Mesothelial cell of epicardium (in vitro differentiated cells): ENCODE data around the gene C10orf71. TPM values are rescaled to one million over a fixed set of nuclear protein-coding genes. Genes with fewer than 3 reads are reported as not detected.

Experiments used
- DNase-seq, 2 experiments: peaks; one replicate each; pipeline ENCODE4 v3.0.0; 2021; ENCODE audit warnings: low spot score in 2 of 2; ENCODE audit not compliant: unreplicated experiment in 2 of 2
- H3K27ac Mint-ChIP-seq: 2 replicates; pipeline ENCODE4 v1.8.0; 2021; ENCODE audit warnings: mixed read lengths
- H3K27me3 Mint-ChIP-seq: 2 replicates; pipeline ENCODE4 v1.8.0; 2021; ENCODE audit warnings: low read depth, mixed read lengths
- H3K36me3 Mint-ChIP-seq: 2 replicates; pipeline ENCODE4 v1.8.0; 2021; ENCODE audit warnings: mixed read lengths
- H3K4me1 Mint-ChIP-seq: 2 replicates; pipeline ENCODE4 v1.8.0; 2021; ENCODE audit warnings: mixed read lengths
- H3K4me3 Mint-ChIP-seq: 2 replicates; pipeline ENCODE4 v1.8.0; 2021; ENCODE audit warnings: mild to moderate bottlenecking, moderate library complexity, mixed read lengths
- H3K9me3 Mint-ChIP-seq: 2 replicates; pipeline ENCODE4 v1.8.0; 2021; ENCODE audit warnings: mixed read lengths
- total RNA-seq: library from RNA; stranded (reverse); gene quantifications from 3 replicates; pipeline ENCODE4 v1.2.1, GENCODE V29; 2021
- TF ChIP-seq, protein P1 (sequence below): fragments of 200-600 bp; sonication (generic); IDR thresholded peaks from one replicate; pipeline ENCODE4 v1.5.0; 2021; ENCODE audit warnings: antibody characterized with exemption; ENCODE audit not compliant: unreplicated experiment

Gene C10orf71
- total RNA-seq, 1 donor from 2014 or later = not detected

DNA sequence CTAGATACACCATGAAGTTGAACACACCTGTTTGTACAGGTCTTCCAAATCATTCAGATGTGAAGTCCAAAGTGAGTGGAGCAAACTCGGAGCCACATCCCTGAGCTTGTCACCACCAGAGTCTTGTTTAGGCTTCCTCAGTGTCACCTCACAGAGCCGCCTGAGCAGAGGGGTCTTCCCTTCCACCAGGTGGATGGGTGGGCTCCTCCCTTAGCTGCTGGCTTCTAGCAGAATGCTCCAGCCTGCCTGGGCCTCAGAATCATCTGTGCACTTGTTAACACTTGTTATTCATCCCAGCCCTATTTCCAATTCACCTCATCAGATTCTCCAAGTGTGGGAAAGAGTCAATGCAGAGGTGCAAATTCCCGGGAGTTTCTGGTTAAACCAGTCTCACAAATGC lies 32.5 kb downstream of the C10orf71 start:
- Mint-ChIP-seq H3K9me3 (no peaks in the 10 kb centered on the region), H3K36me3 (no peaks in the 10 kb centered on the region), H3K27me3 (peaks cover 58% of the 10 kb centered on the region), H3K4me1 (no peaks in the 10 kb centered on the region), H3K27ac (no peak overlapping the region), H3K4me3 (no peak overlapping the region)
- TF ChIP-seq, protein P1, sequence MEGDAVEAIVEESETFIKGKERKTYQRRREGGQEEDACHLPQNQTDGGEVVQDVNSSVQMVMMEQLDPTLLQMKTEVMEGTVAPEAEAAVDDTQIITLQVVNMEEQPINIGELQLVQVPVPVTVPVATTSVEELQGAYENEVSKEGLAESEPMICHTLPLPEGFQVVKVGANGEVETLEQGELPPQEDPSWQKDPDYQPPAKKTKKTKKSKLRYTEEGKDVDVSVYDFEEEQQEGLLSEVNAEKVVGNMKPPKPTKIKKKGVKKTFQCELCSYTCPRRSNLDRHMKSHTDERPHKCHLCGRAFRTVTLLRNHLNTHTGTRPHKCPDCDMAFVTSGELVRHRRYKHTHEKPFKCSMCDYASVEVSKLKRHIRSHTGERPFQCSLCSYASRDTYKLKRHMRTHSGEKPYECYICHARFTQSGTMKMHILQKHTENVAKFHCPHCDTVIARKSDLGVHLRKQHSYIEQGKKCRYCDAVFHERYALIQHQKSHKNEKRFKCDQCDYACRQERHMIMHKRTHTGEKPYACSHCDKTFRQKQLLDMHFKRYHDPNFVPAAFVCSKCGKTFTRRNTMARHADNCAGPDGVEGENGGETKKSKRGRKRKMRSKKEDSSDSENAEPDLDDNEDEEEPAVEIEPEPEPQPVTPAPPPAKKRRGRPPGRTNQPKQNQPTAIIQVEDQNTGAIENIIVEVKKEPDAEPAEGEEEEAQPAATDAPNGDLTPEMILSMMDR = no peak
- no peak for DNase-seq

DNA sequence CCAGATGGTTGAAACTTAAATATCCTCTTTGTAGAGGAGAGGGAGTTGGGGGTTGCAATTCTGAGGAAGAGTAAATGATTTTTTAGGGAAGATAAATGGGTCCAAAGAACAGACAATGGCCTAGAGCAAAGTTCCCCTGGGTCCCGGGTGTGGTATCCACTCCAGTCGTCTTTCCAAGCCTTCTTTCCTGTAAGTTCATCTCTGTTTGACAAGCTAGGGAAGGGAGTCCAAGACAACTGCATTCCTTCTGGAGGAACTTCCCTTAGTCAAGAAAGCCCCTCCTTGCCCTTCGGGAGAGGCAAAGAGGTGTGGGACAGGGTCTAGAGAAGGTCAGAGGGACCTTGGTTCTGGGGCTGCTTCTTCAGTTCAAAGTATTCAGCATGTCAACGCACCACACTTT lies 33.4 kb downstream of the C10orf71 start:
- Mint-ChIP-seq H3K27me3 (peaks cover 58% of the 10 kb centered on the region), H3K27ac (no peak overlapping the region), H3K4me3 (no peak overlapping the region), H3K9me3 (no peaks in the 10 kb centered on the region), H3K4me1 (no peaks in the 10 kb centered on the region), H3K36me3 (no peaks in the 10 kb centered on the region)
- no peak for DNase-seq
- TF ChIP-seq, protein P1 = no peak

DNA sequence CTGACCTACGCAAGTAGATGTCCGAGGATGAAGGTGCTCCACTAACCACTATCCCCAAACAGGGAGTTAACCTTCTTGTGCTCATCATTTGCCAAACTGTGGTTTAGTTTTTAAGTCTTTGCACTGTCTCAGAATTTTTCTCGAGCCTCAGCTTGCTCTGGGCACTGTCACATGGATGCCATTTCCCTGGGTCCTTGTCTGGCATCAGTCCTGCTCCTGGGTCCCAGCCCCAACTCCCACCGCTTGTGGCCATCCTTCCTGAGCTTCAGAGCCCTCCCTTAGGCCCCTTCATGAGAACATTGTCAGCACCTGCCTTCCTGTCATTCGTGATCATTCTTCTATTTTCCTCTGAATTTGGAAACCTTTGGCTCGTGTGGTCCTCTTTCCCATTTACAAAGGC lies 33.8 kb downstream of the C10orf71 start:
- TF ChIP-seq, protein P1 = no peak
- H3K9me3 Mint-ChIP-seq = no peaks in the 10 kb centered on the region

DNA sequence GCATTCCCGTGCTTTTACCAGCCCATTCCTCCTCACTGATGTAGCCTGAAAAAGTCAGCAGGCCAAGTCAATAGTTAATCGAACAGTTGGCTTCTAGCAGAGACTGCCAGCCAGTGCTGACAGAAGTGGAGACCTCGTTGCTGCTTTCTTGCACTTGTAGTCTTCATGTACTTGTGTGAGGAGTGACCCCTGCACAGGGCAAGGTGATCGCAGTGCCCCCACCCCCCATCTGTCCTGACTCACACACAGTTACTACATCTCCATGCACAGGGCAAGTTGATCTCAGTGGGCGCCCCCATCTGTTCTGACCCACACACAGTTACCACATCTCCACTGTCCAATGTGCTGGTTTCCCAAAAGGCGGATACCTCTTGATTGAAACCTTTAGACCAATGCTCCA lies 34.2 kb downstream of the C10orf71 start:
- TF ChIP-seq, protein P1 = no peak
- peaks cover 56% of the 10 kb centered on the region for H3K27me3 Mint-ChIP-seq
- H3K9me3 Mint-ChIP-seq = no peaks in the 10 kb centered on the region
- no peaks in the 10 kb centered on the region for H3K36me3 Mint-ChIP-seq
- H3K27ac Mint-ChIP-seq = no peak overlapping the region
- H3K4me1 Mint-ChIP-seq = no peaks in the 10 kb centered on the region
- no peak for DNase-seq
- H3K4me3 Mint-ChIP-seq = no peak overlapping the region

More for the DNA sequence above, 33.8 kb downstream of the C10orf71 start:
- Mint-ChIP-seq H3K27me3 (peaks cover 58% of the 10 kb centered on the region), H3K27ac (no peak overlapping the region), H3K4me1 (no peaks in the 10 kb centered on the region), H3K4me3 (no peak overlapping the region), H3K36me3 (no peaks in the 10 kb centered on the region)
- no peak for DNase-seq

DNA sequence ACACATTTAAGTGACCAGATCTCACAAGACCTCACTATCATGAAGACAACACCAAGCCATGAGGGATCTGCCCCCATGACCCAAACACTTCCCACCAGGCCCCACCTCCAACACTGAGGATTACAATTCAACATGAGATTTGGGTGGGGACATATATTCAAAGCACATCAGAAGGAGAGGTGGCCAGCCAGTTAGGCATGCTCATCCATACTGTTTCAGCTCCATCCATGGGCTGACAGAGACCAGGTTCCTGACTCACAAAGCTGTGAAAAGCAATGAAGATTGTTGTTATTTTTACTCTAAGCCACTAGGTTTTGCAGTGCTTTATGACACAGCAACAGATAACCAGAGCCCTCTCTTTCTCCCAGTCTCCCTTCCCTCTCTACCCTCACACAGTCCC lies 36.0 kb downstream of the C10orf71 start:
- H3K4me3 Mint-ChIP-seq = no peak overlapping the region
- H3K36me3 Mint-ChIP-seq = no peaks in the 10 kb centered on the region
- TF ChIP-seq, protein P1 = no peak
- H3K27me3 Mint-ChIP-seq = peaks cover 46% of the 10 kb centered on the region
- no peaks in the 10 kb centered on the region for H3K4me1 Mint-ChIP-seq
- DNase-seq = no peak
- peaks cover 5% of the 10 kb centered on the region for H3K9me3 Mint-ChIP-seq
- H3K27ac Mint-ChIP-seq = no peak overlapping the region

DNA sequence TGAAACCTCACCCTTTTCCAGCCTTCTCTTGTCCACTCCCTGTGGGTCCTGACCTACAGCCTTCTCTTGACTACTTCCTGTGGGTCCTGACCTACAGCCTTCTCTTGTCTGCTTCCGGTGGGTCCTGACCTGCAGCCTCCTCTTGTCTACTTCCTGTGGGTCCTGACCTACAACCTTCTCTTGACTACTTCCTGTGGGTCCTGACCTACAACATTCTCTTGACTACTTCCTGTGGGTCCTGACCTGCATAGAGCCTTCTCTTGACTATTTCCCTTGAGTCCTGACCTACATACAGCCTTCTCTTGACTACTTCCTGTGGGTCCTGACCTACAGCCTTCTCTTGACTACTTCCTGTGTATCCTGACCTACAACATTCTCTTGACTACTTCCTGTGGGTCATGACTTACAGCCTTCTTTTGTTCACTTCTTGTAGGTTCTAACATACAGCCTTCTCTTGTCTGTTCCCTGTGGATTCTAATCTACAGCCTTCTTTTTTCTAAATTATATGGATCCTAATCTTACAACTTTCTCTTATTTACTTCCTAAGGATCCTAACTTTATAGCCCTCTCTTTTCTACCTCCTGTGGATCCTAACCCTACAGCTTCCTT lies 36.5 kb downstream of the C10orf71 start:
- Mint-ChIP-seq H3K4me1 (no peaks in the 10 kb centered on the region), H3K4me3 (no peak overlapping the region), H3K36me3 (no peaks in the 10 kb centered on the region), H3K9me3 (peaks cover 5% of the 10 kb centered on the region), H3K27me3 (peaks cover 42% of the 10 kb centered on the region), H3K27ac (no peak overlapping the region)
- DNase-seq = no peak
- TF ChIP-seq, protein P1 = no peak
